DMS53 treated with DMSO at 0.1 percent for 48 hours (cell line): ENCODE data around the gene KIAA0232.
"Not testable (repeated sequence)": the region's sequence is repeated elsewhere in the genome, so short reads cannot be mapped to it uniquely, and the experiment has no call there.

Source experiments
- DNase-seq: peaks from one replicate; lab custom pipeline; 2025; ENCODE audit not compliant: unreplicated experiment; lab: John Stamatoyannopoulos, UW

Gene KIAA0232

GRCh38 chr4:6773616-6774540 is 8.6 kb upstream of the KIAA0232 start:
- DNase-seq = no peak

GRCh38 chr4:6775746-6776145 is 6.8 kb upstream of the KIAA0232 start:
- no peak for DNase-seq

DNA sequence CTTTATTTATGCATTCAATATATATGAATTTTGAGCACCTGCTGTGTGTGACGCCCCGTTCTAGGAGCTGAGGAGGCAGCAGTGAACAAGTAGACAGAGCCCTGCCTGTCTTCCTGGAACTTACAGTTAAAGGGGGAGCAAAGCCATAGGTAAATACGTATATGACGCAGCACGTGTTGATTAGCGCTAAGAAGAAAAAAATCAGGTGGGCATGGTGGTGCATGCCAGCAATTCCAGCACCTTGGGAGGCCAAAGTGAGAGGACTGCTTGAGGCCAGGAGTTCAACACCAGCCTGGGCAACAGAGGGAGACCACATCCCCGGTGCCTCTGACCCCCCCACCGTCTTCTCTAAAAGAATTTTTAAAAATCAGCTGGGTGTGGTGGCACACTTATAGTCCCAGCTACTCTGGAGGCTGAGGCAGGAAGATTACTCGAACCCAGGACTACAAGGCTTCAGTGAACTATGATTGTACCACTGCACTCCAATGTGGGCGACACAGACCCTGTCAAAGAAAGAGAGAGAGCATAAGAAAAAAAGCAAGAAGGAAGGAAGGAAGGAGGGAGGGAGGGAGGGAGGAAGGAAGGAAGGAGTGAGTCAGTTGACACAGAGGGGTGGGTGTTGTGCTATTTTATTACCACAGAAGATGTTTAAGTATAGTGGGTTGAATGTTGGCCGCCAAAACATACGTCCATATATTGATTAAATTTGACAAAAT is 5.4 kb upstream of the KIAA0232 start:
- no peak for DNase-seq

GRCh38 chr4:6777636-6778281 is 4.8 kb upstream of the KIAA0232 start:
- no peak for DNase-seq

GRCh38 chr4:6778435-6778834 is 4.1 kb upstream of the KIAA0232 start:
- DNase-seq = no peak

GRCh38 chr4:6779667-6780565 is 2.6 kb upstream of the KIAA0232 start:
- DNase-seq = peak; percentile 65

- no peak for DNase-seq
Measured at GRCh38 chr4:6781113-6781512, 1.4 kb upstream of the KIAA0232 start.

DNA sequence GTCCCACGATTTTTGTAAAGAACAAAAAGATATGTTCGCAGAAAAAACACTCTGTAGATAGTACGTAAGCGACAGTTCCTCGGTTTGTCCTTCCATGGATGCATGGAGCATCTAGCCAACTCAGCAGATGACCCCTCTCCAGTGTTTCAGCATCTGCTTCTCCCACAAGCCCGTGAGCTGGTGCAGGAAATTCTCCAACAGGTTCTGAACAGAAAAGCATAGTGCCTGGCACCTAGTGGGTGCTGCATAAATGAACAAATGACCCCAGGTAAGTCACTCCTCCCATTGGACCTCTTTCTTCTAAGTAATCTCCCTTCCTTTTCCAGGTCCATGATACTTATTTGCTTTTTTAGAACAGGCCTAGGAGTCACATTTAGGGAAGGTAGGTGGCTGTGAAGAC is 966 bp upstream of the KIAA0232 start:
- no peak for DNase-seq

DNA sequence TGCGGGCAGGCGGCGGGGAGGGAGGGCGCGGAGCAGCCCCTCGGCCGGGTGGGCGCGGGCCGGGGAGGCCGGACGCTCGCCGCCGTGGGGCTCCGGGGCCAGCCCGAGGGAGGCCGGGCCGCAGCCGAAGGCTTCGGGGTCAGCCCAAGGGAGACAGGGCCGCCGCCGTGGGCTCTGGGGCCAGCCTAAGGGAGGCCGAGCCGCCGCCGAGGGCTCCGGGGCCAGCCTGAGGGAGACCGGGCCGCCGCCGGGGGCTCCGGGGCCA is 251 bp downstream of the KIAA0232 start:
- no peak for DNase-seq

DNA sequence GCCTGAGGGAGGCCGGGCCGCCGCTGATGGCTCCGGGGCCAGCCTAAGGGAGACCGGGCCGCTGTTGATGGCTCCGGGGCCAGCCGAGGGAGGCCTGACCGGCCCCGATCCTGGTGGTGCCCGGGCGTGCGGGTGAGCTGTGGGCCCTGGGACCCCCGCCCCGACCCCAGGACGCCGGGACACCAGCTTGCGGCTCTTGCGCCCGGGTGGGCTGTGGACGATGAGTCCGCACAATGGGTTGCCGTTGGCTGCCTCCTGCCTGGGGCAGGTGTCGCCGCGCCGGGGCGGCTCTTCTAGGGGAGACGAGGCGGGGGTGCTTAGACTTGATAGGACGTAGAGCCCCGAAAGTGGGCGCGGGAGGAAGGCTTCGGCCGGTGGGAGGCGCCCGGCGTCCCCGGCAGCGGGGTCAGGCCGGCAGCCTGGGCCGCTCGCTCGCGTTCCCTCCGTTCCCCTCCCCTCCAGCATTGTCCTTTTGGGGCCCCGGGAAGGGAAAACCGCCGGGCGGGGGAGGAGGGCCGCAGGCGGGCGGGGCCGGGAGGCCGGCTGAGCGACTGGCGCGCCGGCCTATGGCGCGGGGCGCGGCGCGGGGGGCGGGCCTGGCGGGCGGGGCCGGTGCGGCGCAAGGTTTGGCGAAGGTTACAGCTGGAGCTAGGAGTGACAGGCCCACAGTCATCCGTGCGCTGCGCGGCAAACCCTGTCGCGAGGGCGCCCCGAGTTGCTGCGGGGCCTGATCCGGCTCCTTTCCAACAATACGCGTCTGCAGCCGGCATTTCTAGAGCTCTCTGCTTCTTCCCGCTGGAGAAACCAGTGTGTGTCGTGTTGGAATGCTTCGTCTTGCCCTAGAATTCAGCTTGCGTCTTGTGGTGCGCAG is 819 bp downstream of the KIAA0232 start:
- peak; percentile 91 for DNase-seq

DNA sequence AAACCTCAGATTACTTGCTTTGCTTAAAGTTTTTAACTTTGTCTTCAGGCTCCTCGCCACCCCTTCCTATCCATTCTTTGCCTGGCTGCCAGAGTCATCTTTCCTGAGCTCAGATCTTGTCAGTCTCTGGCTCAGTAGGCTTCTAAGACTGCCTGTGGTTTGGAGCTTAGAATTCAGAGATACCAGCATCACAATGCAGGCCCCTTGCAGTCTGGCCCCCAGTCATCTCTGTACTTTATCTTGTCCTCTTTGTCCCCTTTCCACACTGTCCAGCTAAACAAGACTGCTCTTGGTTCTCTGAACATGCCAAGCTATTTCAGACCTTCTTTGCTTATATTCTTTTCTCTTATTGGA is 3.0 kb downstream of the KIAA0232 start:
- DNase-seq = no peak

GRCh38 chr4:6788123-6788522 is 5.6 kb downstream of the KIAA0232 start:
- no peak for DNase-seq

- DNase-seq = not testable (repeated sequence)
Measured at GRCh38 chr4:6791245-6791644, 8.7 kb downstream of the KIAA0232 start.

- not testable (repeated sequence) for DNase-seq
Measured at GRCh38 chr4:6791796-6792195, 9.3 kb downstream of the KIAA0232 start.

DNA sequence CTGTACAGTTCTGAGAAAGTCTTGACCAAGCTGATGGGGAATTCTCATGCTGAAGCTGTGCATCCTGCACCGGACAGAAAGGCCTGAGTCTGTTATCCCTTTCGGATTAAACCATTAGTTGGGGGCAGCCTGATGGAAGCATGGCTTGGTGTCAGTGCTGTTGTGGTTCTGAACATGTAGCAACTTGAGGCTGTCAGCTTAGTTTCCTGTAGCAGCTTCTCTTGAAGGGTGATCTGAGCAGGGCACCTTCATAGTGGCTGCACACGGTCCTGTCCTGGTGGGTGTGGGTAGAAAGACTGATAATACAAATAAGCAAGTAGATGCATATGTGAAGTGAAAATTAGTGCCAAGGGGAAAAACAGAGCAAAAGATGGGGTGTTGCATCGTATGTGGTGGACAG is 11.7 kb downstream of the KIAA0232 start:
- no peak for DNase-seq

- DNase-seq = no peak
Measured at GRCh38 chr4:6795821-6796220, 13.3 kb downstream of the KIAA0232 start.

- DNase-seq = not testable (repeated sequence)
Measured at GRCh38 chr4:6797368-6797767, 14.8 kb downstream of the KIAA0232 start.

DNA sequence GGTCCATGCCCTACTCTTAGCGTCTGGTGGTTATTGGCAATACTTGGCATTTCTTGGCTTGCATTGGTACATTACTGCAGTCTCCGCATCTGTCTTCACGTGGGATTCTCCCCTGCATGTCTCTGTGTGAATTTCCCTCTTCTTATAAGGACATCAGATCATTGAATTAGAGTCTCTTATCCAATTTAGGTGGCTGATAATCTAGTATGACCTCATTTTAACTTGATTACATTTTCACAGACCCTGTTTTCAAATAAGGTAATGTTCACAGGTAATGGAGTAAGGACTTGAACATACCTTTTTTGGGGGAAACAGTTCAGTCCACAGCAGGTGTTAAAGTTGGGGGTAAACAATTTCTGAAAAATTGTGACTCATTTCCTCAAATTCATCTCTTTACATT is 16.6 kb downstream of the KIAA0232 start:
- DNase-seq = no peak

DNA sequence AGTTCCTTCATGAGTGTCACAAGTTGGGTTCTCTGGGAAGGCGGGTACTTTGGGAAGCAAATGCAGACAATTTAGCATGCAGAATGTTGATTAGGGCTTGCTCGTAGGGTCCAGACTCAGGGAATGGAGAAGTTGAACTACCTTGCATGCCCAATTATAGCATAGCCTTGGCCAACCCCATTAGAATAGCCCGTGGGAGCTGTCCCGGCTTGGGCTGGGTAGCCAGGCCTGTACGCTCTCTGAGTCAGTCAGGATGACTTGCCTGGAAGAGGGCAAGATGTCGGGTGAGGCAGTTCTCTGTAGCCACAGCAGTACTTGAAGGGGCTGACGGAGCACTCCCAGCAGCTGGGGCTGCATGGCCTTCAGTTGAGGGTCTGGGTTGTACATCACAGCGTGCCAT is 19.5 kb downstream of the KIAA0232 start:
- DNase-seq = no peak

DNA sequence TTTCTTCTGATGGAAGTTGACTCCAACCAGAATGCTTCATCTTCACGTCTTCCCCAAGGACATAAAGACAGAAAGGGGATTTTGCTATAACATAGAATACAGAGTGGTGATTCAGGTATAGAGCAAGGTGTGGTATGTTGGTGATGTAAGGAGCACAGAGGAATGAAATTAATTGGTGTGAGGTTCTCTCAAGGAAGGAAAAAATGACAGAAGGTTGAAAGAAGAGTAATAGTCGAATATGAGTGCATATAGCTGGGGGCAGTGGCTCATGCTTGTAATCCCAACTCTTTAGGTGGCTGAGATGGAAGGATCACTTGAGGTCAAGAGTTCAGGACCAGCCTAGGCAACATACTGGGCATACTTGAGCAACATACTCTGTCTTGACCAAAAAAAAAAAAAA is 20.1 kb downstream of the KIAA0232 start:
- DNase-seq = no peak
